KG1 (cell line): ENCODE measurements around the gene IGDCC3.

ENCODE experiments used
- DNase-seq: peaks from one replicate; lab custom pipeline; 2025; lab: John Stamatoyannopoulos, UW

IGDCC3 gene

GRCh38 chr15:65388306-65389080, 10.7 kb upstream of the IGDCC3 start:
- no peak for DNase-seq

- no peak for DNase-seq
Observed at GRCh38 chr15:65386886-65387285, 9.1 kb upstream of the IGDCC3 start.

- no peak for DNase-seq
Observed at GRCh38 chr15:65386376-65386775, 8.6 kb upstream of the IGDCC3 start.

- DNase-seq, result no peak
Observed at GRCh38 chr15:65385870-65386258, 8.1 kb upstream of the IGDCC3 start.

GRCh38 chr15:65384895-65385869, 7.4 kb upstream of the IGDCC3 start:
- DNase-seq, result peak; percentile 46

- DNase-seq, result no peak
Observed at GRCh38 chr15:65384505-65384894, 6.7 kb upstream of the IGDCC3 start.

GRCh38 chr15:65383991-65384390, 6.2 kb upstream of the IGDCC3 start:
- DNase-seq, result no peak

- DNase-seq, result no peak
Observed at GRCh38 chr15:65383456-65383855, 5.7 kb upstream of the IGDCC3 start.

GRCh38 chr15:65382921-65383320, 5.1 kb upstream of the IGDCC3 start:
- DNase-seq, result no peak

GRCh38 chr15:65382146-65382491, 4.3 kb upstream of the IGDCC3 start:
- no peak for DNase-seq

- DNase-seq, result no peak
Observed at GRCh38 chr15:65381445-65382145, 3.8 kb upstream of the IGDCC3 start.

GRCh38 chr15:65379986-65380385, 2.2 kb upstream of the IGDCC3 start:
- DNase-seq, result no peak

- DNase-seq, result no peak
Observed at GRCh38 chr15:65377105-65377975, 462 bp downstream of the IGDCC3 start.

- no peak for DNase-seq
Observed at GRCh38 chr15:65376767-65377104, 1.1 kb downstream of the IGDCC3 start.

- DNase-seq, result no peak
Observed at GRCh38 chr15:65375871-65376607, 1.8 kb downstream of the IGDCC3 start.

- no peak for DNase-seq
Observed at GRCh38 chr15:65374821-65375401, 2.9 kb downstream of the IGDCC3 start.

GRCh38 chr15:65374334-65374733, 3.5 kb downstream of the IGDCC3 start:
- no peak for DNase-seq

GRCh38 chr15:65373163-65373651, 4.6 kb downstream of the IGDCC3 start:
- no peak for DNase-seq

GRCh38 chr15:65372787-65373067, 5.1 kb downstream of the IGDCC3 start:
- no peak for DNase-seq

GRCh38 chr15:65371976-65372786, 5.6 kb downstream of the IGDCC3 start:
- no peak for DNase-seq
